WTC11 (cell line): Measurements from ENCODE around the gene ZCWPW1. TPM values are rescaled to one million over a fixed set of nuclear protein-coding genes. Genes with fewer than 3 reads are reported as not detected.

ENCODE experiments used
- ATAC-seq: fragments of 200-7000 bp; cut with Tn5 transposase; 2 replicates; pipeline ENCODE4 v1.10.0; 2021; ENCODE audit warnings: mild to moderate bottlenecking, moderate library complexity
- CTCF ChIA-PET: fragments of 300-600 bp; sonication (Branson Sonifier 250); formaldehyde crosslinking; loops from one replicate; lab custom pipeline; 2021; ENCODE audit warnings: antibody characterized with exemption; lab: Charles Lee
- POLR2A ChIA-PET: fragments of 350-600 bp; sonication (Branson Sonifier 250); formaldehyde crosslinking; loops from one replicate; lab custom pipeline; 2021; ENCODE audit warnings: antibody characterized with exemption; lab: Charles Lee
- DNase-seq: peaks from one replicate; pipeline ENCODE4 v3.0.0; 2021; ENCODE audit warnings: low spot score
- H3K27ac Mint-ChIP-seq: 2 replicates; pipeline ENCODE4 v1.8.0; 2021; ENCODE audit warnings: mixed read lengths
- H3K27me3 Mint-ChIP-seq: 2 replicates; pipeline ENCODE4 v1.8.0; 2021; ENCODE audit warnings: low read depth, mild to moderate bottlenecking, moderate library complexity, mixed read lengths
- H3K36me3 Mint-ChIP-seq: 2 replicates; pipeline ENCODE4 v1.8.0; 2021; ENCODE audit warnings: mixed read lengths
- H3K4me1 Mint-ChIP-seq: 2 replicates; pipeline ENCODE4 v1.8.0; 2022; ENCODE audit warnings: mixed read lengths
- H3K4me3 Mint-ChIP-seq: 2 replicates; pipeline ENCODE4 v1.8.0; 2021; ENCODE audit warnings: mild to moderate bottlenecking, moderate library complexity, mixed read lengths
- H3K9me3 Mint-ChIP-seq: 2 replicates; pipeline ENCODE4 v1.8.0; 2021; ENCODE audit warnings: mixed read lengths
- AR ChIP-seq: fragments of 250-450 bp; sonication (Bioruptor Pico); IDR thresholded peaks from 2 replicates; pipeline ENCODE4 v1.9.0; 2021; ENCODE audit warnings: mild to moderate bottlenecking
- CBFB ChIP-seq: sonication (generic); formaldehyde crosslinking; IDR thresholded peaks from 2 replicates; pipeline ENCODE4 v1.8.1; 2022; ENCODE audit warnings: mild to moderate bottlenecking, low read depth, missing genetic modification reagents
- CDX4 ChIP-seq: fragments of 250-450 bp; sonication (Bioruptor Pico); IDR thresholded peaks from 2 replicates; pipeline ENCODE4 v1.9.0; 2021; ENCODE audit warnings: moderate library complexity, mild to moderate bottlenecking, inconsistent platforms, borderline replicate concordance
- CREB1 ChIP-seq: sonication (generic); formaldehyde crosslinking; IDR thresholded peaks from 2 replicates; pipeline ENCODE4 v1.8.0; 2023; ENCODE audit warnings: mild to moderate bottlenecking, missing genetic modification reagents
- CTCF ChIP-seq: fragments of 200-600 bp; IDR thresholded peaks from 2 replicates; pipeline ENCODE4 v1.8.0; 2022; ENCODE audit warnings: antibody characterized with exemption
- EMX1 ChIP-seq: fragments of 250-450 bp; sonication (Bioruptor Pico); IDR thresholded peaks from 2 replicates; pipeline ENCODE4 v1.8.0; 2021; ENCODE audit warnings: mild to moderate bottlenecking
- ESRRA ChIP-seq: sonication (generic); formaldehyde crosslinking; IDR thresholded peaks from 2 replicates; pipeline ENCODE4 v1.8.1; 2022; ENCODE audit warnings: mild to moderate bottlenecking, missing genetic modification reagents, borderline replicate concordance
- FOXK1 ChIP-seq: sonication (generic); formaldehyde crosslinking; IDR thresholded peaks from 2 replicates; pipeline ENCODE4 v1.8.0; 2022; ENCODE audit warnings: mild to moderate bottlenecking, moderate library complexity, missing genetic modification reagents
- FOXP1 ChIP-seq: sonication (generic); formaldehyde crosslinking; IDR thresholded peaks from 2 replicates; pipeline ENCODE4 v1.8.0; 2022; ENCODE audit warnings: missing genetic modification reagents, mild to moderate bottlenecking, moderate library complexity, borderline replicate concordance
- IRF1 ChIP-seq: sonication (generic); formaldehyde crosslinking; IDR thresholded peaks from 2 replicates; pipeline ENCODE4 v1.8.0; 2023; ENCODE audit warnings: missing genetic modification reagents
- KAT7 ChIP-seq: sonication (generic); formaldehyde crosslinking; IDR thresholded peaks from 2 replicates; pipeline ENCODE4 v1.8.1; 2023; ENCODE audit warnings: missing genetic modification reagents, mild to moderate bottlenecking, borderline replicate concordance
- MXD4 ChIP-seq: fragments of 250-450 bp; sonication (Bioruptor Pico); IDR thresholded peaks from 2 replicates; pipeline ENCODE4 v1.8.0; 2021; ENCODE audit warnings: mild to moderate bottlenecking, moderate library complexity, borderline replicate concordance
- NFYB ChIP-seq: sonication (generic); formaldehyde crosslinking; conservative IDR thresholded peaks from 2 replicates; pipeline ENCODE4 v1.8.0; 2022; ENCODE audit warnings: low read depth, missing genetic modification reagents
- USF2 ChIP-seq: sonication (generic); formaldehyde crosslinking; IDR thresholded peaks from 2 replicates; pipeline ENCODE4 v1.8.1; 2023; ENCODE audit warnings: mild to moderate bottlenecking, missing genetic modification reagents, moderate library complexity
- ZNF263 ChIP-seq: sonication (generic); formaldehyde crosslinking; IDR thresholded peaks from 2 replicates; pipeline ENCODE4 v1.8.1; 2022; ENCODE audit warnings: low read depth, mild to moderate bottlenecking, moderate library complexity, missing genetic modification reagents
- ZNF281 ChIP-seq: sonication (generic); formaldehyde crosslinking; IDR thresholded peaks from 2 replicates; pipeline ENCODE4 v1.8.0; 2023; ENCODE audit warnings: mild to moderate bottlenecking, missing genetic modification reagents
- ZNF396 ChIP-seq: fragments of 250-450 bp; sonication (Bioruptor Pico); IDR thresholded peaks from 2 replicates; pipeline ENCODE4 v1.8.0; 2021; ENCODE audit warnings: mild to moderate bottlenecking, moderate library complexity, borderline replicate concordance
- ZNF425 ChIP-seq: fragments of 250-450 bp; sonication (Bioruptor Pico); conservative IDR thresholded peaks from 2 replicates; pipeline ENCODE4 v1.9.0; 2021; ENCODE audit warnings: mild to moderate bottlenecking
- ZNF671 ChIP-seq: fragments of 250-450 bp; sonication (Bioruptor Pico); IDR thresholded peaks from 2 replicates; pipeline ENCODE4 v1.8.0; 2021; ENCODE audit warnings: mild to moderate bottlenecking
- total RNA-seq: library from RNA; stranded (reverse); gene quantifications from 3 replicates; pipeline ENCODE4 v1.2.3, GENCODE V29; 2021

Gene ZCWPW1
- total RNA-seq, 1 experiment from 2014 or later: 1.4 TPM

GRCh38 chr7:100351657-100352058, 76.8 kb downstream of the ZCWPW1 start:
- DNase-seq: no peak
- no peak for ATAC-seq
- TF ChIP-seq FOXK1 (CRISPR knock-in tag) (no peak), ZNF281 (CRISPR knock-in tag) (no peak), CREB1 (CRISPR knock-in tag) (no peak), KAT7 (CRISPR knock-in tag) (no peak), CBFB (CRISPR knock-in tag) (no peak), FOXP1 (CRISPR knock-in tag) (no peak), ZNF425 (CRISPR knock-in tag) (no peak), CDX4 (CRISPR knock-in tag) (no peak), ZNF396 (CRISPR knock-in tag) (no peak), ZNF671 (no peak), AR (CRISPR knock-in tag) (no peak), MXD4 (no peak), USF2 (CRISPR knock-in tag) (no peak), ZNF263 (no peak), EMX1 (CRISPR knock-in tag) (no peak), CTCF (no peak), ESRRA (CRISPR knock-in tag) (no peak), NFYB (no peak), IRF1 (CRISPR knock-in tag) (no peak)
- Mint-ChIP-seq H3K36me3 (peaks cover 60% of the 10 kb centered on the region), H3K4me1 (no peaks in the 10 kb centered on the region), H3K27me3 (no peaks in the 10 kb centered on the region), H3K9me3 (no peaks in the 10 kb centered on the region), H3K4me3 (no peak overlapping the region), H3K27ac (no peak overlapping the region)
- CTCF ChIA-PET: no interaction called here
- POLR2A ChIA-PET: no interaction called here

Other genes with a start within 250 kb of the ZCWPW1 start
- gene PVRIG, start 208.8 kb downstream of the ZCWPW1 start, total RNA-seq: 0.37 to 0.55 TPM in 2 of 3 replicates, not detected in the other
- gene SPDYE3, start 121.0 kb downstream of the ZCWPW1 start, total RNA-seq: not detected in 3 replicates
- gene PILRB, start 70.6 kb downstream of the ZCWPW1 start, total RNA-seq: 30.2 to 35.8 TPM (median 30.7 TPM) in 3 replicates
- 1.8 to 3.2 TPM (median 3.0 TPM) in 3 replicates for gene PILRA, start 55.2 kb downstream of the ZCWPW1 start, total RNA-seq
- 41.9 to 49.6 TPM (median 47.7 TPM) in 3 replicates for gene MEPCE, start 1.1 kb upstream of the ZCWPW1 start, total RNA-seq
- 85.9 to 90.8 TPM (median 88.3 TPM) in 3 replicates for gene PPP1R35, start 7.8 kb upstream of the ZCWPW1 start, total RNA-seq
- gene SPACDR, start 35.6 kb upstream of the ZCWPW1 start, total RNA-seq: 0.33 to 0.48 TPM (median 0.39 TPM) in 3 replicates
- 27.5 to 34.5 TPM (median 29.7 TPM) in 3 replicates for gene TSC22D4, start 50.5 kb upstream of the ZCWPW1 start, total RNA-seq
- 6.2 to 7.6 TPM (median 6.7 TPM) in 3 replicates for gene NYAP1, start 55.2 kb upstream of the ZCWPW1 start, total RNA-seq
- gene AGFG2, start 110.5 kb upstream of the ZCWPW1 start, total RNA-seq: 6.4 to 7.4 TPM (median 7.4 TPM) in 3 replicates
- 9.3 to 11.7 TPM (median 9.7 TPM) in 3 replicates for gene SAP25, start 145.2 kb upstream of the ZCWPW1 start, total RNA-seq
- gene LRCH4, start 157.4 kb upstream of the ZCWPW1 start, total RNA-seq: 52.0 to 59.6 TPM (median 56.7 TPM) in 3 replicates
- gene FBXO24, start 157.6 kb upstream of the ZCWPW1 start, total RNA-seq: 0.70 to 1.3 TPM (median 0.94 TPM) in 3 replicates
- gene PCOLCE, start 173.7 kb upstream of the ZCWPW1 start, total RNA-seq: 53.5 to 74.8 TPM (median 70.4 TPM) in 3 replicates
- 21.9 to 22.4 TPM (median 22.0 TPM) in 3 replicates for gene MOSPD3, start 183.8 kb upstream of the ZCWPW1 start, total RNA-seq
- 5.7 to 7.1 TPM (median 5.8 TPM) in 3 replicates for gene TFR2, start 212.8 kb upstream of the ZCWPW1 start, total RNA-seq
- gene ACTL6B, start 227.7 kb upstream of the ZCWPW1 start, total RNA-seq: 0.96 to 1.3 TPM (median 0.99 TPM) in 3 replicates
- 182 to 194 TPM (median 184 TPM) in 3 replicates for gene GNB2, start 245.0 kb upstream of the ZCWPW1 start, total RNA-seq